K562 (cell line): Measurements from ENCODE around the gene TGFB1I1. TPM values are rescaled to one million over a fixed set of nuclear protein-coding genes. Genes with fewer than 3 reads are reported as not detected.

Experiments
- GTF2A2 ChIP-seq: IDR thresholded peaks from 2 replicates; pipeline ENCODE4 v1.6.1; 2016; ENCODE audit warnings: mild to moderate bottlenecking, missing genetic modification characterization, missing compliant biosample characterization
- MAX ChIP-seq: sonication (generic); formaldehyde crosslinking; IDR thresholded peaks from 2 replicates; pipeline ENCODE4 v1.9.0; 2022; ENCODE audit warnings: mild to moderate bottlenecking, missing genetic modification reagents
- MAZ ChIP-seq, 2 experiments: fragments of 450-650 bp in 1 of 2; sonication (generic) in 1 of 2; formaldehyde crosslinking; IDR thresholded peaks in 1 of 2; conservative IDR thresholded peaks in 1 of 2; 2 replicates each; pipeline versions ENCODE4 v1.4.0 to v1.5.0; 2020; ENCODE audit warnings: mild to moderate bottlenecking in 1 of 2, missing genetic modification reagents in 1 of 2
- MGA ChIP-seq: fragments of 450-650 bp; IDR thresholded peaks from 2 replicates; pipeline ENCODE4 v1.6.1; 2016; ENCODE audit warnings: mild to moderate bottlenecking, moderate library complexity
- NCOR1 ChIP-seq: fragments of 450-650 bp; IDR thresholded peaks from 2 replicates; pipeline ENCODE4 v1.6.1; 2016; ENCODE audit warnings: mild to moderate bottlenecking, moderate library complexity
- SRSF3 ChIP-seq: fragments of 200-400 bp; formaldehyde crosslinking; IDR thresholded peaks from 2 replicates; pipeline ENCODE4 v1.6.1; 2016; ENCODE audit warnings: mild to moderate bottlenecking, low read length, moderate library complexity; ENCODE audit not compliant: insufficient read depth
- TAF1 ChIP-seq: IDR thresholded peaks from 2 replicates; pipeline ENCODE4 v1.6.1; 2011; ENCODE audit warnings: mild to moderate bottlenecking, low read length, moderate library complexity; ENCODE audit not compliant: insufficient read depth, control insufficient read depth, severe bottlenecking; ENCODE audit errors: extremely low read depth
- ZNF140 ChIP-seq: fragments of 250-450 bp; sonication (Bioruptor Pico); IDR thresholded peaks from 2 replicates; pipeline ENCODE4 v1.8.0; 2021; ENCODE audit warnings: moderate library complexity, mild to moderate bottlenecking, inconsistent platforms
- ZNF253 ChIP-seq: fragments of 250-450 bp; sonication (Bioruptor Pico); conservative IDR thresholded peaks from 2 replicates; pipeline ENCODE4 v1.6.1; 2021; ENCODE audit warnings: mild to moderate bottlenecking
- ZNF592 ChIP-seq: fragments of 450-650 bp; IDR thresholded peaks from 2 replicates; pipeline ENCODE4 v1.6.1; 2017; ENCODE audit warnings: antibody characterized with exemption, mild to moderate bottlenecking
- polyA plus RNA-seq, 8 experiments: library from polyadenylated mRNA; depleted of rRNA in 4 of 8; stranded (reverse) in 5 of 8; unstranded in 3 of 8; fragments of >200 nt; fragmentation: Nextera tagmentation in 2 of 8; fragmentation: Illumina TruSeq in 1 of 8; extraction: Ambion mirVana in 2 of 8; extraction: Trizol in 1 of 8; gene quantifications; 2 replicates each; pipeline versions ENCODE4 v1.2.1 to v1.2.3, GENCODE V29; 2011 to 2014; ENCODE audit warnings: inconsistent platforms in 1 of 8, missing spikeins in 1 of 8
- total RNA-seq, 7 experiments: library from RNA; depleted of rRNA in 6 of 7; stranded (reverse); fragments of >200 nt in 6 of 7; fragmentation: Illumina TruSeq in 2 of 7; extraction: Trizol in 2 of 7; gene quantifications; 2 replicates each; pipeline versions ENCODE4 v1.2.1 to v1.2.3, GENCODE V29; 2011 to 2021; ENCODE audit warnings: low replicate concordance in 1 of 7

Gene TGFB1I1
- total and polyA plus RNA-seq, 9 of the 15 experiments (the other 6 are each of a cell fraction or from before 2014, with no cell fraction given): 0.04 to 0.91 (median 0.19) TPM

- TF ChIP-seq MGA (peak; percentile 88), ZNF140 (CRISPR knock-in tag) (no peak), ZNF592 (no peak), NCOR1 (no peak), MAZ (CRISPR knock-in tag; conservative IDR thresholded peaks at IDR 0.05 in 1 of 2, IDR thresholded peaks at IDR 0.05 in 1 of 2) (0 out of 4 replicates have a peak, but pooled peaks of 1 of the 2 experiments have one; percentile 5), ZNF253 (CRISPR knock-in tag) (no peak), GTF2A2 (no peak), MAX (CRISPR knock-in tag) (peak; percentile 35; the same call in 1 of the 2 replicates), SRSF3 (no peak), TAF1 (peak; percentile 29)
Measured at GRCh38 chr16:31476303-31477219, 4.6 kb downstream of the TGFB1I1 start (continued).
